GM19467 (cell line): ENCODE data around the gene P3H2.

Source experiments
- ATAC-seq: cut with Tn5 transposase; IDR thresholded peaks from one replicate; pipeline ENCODE4 v1.9.1; 2021; ENCODE audit warnings: mild to moderate bottlenecking, moderate library complexity; ENCODE audit not compliant: unreplicated experiment

Gene P3H2

DNA sequence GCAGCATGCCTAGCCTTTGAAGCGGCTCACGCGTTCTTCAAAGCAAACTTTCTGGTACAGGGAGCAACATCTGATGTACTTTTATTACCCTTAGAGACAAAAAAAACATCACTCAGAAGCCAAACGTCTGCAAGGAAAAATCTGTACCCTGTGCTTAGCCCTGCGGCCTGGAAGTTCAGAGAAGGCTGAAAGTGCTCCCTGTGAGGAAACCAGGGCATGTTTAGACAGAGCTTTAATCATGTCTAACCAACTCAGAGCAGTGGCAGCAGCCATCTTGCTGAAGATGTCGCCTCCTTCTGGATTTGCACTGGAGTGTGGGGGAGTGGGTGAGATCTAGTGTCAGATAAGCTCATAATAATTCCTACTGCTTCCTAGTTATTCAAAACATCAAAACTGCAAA, 170.4 kb downstream of the P3H2 start:
- ATAC-seq: no peak

DNA sequence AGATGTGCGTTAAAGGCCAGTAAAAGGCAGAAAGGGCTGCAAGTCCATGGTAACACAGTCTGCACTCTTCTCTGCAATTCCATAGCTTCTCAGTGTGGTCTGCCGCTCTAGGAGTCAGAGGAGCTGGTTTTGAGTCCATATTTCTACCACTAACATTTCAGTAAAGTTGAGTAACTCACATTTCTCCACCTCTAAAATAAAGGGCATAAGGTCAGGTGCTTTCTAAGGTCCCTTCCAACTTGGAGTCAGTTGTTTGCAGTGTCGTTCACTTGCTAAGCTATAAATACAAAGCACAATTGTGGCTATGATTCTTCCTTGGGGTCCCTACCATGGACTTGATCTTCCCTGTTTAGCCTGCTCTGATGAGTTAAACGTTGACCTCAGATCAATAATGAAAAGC, 171.1 kb downstream of the P3H2 start:
- no peak for ATAC-seq

DNA sequence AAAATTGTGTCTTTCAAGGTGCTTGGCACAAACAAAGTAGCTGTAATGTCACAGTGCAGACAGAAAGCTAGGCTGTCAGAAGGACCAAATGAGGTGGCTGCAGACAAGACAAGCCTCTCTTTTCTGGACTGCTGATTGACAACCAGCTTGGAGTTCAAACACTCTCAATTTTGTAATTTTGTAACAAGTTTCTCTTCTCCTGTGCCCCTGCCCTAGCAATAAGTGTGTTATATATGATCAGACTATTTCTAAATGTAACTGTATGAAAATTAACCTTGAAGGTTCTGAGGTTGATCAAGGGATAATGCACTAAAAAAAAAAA, 172.0 kb downstream of the P3H2 start:
- ATAC-seq: no peak

DNA sequence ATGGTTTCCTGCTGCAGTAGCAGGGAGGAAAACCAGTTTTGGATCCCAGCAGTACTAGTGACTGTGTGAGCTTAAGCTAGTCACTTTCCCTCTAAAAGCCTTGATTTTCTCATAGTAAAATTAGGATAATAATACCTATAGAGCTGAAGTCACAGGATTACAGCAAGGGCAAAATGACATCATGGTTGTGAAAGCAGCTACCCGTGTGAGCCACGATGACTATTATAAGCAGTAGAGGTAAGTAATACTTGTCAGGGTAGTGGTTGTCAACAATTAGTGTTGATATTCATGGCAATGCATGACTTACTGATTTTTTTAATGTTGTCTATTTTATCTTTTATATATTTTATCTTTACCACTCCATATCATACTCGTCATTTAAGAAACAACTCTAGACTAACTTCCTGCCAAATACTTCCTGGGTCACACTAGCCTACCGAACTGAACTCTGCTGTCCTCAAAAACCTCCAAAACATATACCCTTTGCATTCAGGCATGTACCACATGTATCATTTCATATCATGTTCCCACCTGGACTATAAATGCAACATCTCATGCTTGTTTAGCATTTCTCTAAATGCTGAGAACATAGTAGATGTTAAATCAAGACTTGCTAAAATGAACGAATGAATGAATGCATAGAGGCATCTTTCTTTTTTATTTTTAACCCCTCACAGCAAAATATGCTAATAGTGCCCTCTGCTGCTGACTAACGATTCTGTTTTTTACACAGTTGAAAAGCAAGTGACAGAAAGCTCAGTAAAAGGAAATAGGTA, 172.6 kb downstream of the P3H2 start:
- ATAC-seq: no peak

DNA sequence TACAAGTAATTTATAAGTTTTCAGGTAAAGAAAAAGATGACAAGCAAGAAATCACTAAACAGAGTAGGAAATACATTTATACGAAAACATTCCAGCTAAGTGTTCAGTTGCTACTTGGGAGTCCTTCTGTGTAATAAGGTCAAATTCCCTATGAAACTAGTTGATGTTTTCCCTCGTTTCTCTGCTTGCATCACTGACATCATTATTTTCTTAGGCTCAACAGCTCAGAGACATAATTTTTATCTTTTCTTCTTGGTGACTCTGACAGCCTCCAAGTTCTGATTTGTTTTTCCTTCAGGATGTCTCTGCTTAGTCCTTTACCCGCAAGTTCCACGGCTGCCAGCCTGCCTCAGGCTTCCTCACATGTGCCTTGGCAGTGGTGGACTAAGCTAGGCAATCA, 173.6 kb downstream of the P3H2 start:
- no peak for ATAC-seq

DNA sequence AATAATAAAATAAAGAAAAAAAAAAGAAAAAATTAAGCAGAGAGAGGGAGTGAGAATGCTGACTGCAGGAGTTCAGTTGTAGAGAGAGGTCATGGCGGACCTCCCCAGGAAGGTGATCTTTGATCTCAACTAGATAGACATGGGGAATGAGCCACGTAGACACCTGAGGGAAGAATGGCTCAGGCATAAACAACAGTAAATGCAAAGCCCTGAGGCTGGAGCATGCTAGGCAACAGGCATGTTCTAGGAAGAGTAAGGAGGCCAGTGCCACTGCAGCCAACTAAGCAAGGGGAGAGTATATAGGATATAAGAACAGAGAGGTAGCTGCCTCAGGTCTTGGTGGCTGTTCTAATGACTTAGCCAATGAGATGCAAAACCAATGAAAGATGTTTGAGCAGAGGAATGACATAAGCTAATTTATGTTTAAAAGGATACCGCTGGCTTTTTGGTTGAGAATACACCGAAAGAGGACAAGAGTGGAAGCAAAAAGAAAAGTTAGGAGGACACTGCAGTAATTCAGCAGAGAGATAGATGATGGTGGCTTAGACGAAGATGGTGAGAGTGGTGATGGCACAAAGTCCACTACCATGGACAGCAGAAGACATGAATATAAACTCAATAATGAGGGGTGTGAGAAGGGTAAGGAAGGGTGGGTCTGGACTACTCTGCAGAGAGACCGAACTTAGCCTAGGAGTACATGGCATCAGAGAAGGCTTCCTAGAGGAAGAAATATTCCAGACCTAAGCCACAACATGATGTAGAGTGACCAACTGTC, 174.6 kb downstream of the P3H2 start:
- no peak for ATAC-seq

DNA sequence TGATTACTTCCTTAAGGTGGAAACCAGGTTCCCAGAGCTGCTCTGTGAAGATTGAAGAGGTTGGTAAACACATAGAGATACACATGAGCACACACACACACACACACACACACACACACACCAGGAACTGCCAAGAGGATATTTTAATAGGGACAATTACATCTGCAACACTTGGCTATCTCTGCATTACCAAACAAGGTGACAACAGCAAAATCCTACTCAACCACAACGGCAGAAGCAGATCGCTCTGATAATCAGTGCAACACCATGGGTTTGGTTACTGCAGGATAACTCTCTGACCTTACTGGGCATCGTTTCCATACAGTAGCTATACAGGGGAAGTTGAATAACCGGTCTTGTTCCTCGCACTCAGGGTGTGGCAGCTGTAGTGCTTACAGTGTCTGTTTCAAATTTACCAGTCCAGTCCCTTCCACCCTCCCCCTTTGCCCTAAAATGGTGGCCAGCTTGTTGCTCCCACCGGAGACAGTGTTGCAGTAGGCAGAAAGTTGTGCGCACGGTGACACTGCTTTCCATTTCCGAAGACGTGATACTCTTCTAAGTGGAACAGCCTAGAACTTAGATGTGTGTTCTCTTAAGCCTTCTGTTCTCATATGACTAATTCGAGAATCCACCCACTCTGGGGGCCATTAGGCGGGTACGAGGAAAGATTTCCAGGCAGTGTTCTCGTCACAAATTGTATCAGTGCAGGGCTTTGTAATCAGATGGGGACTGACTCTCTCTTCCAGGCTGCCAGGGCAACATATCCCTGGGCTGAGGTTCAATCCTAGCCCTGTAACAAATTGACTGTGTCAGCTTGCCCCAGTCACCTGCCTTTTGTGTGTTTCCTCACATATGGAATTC, 176.2 kb downstream of the P3H2 start:
- ATAC-seq: no peak

DNA sequence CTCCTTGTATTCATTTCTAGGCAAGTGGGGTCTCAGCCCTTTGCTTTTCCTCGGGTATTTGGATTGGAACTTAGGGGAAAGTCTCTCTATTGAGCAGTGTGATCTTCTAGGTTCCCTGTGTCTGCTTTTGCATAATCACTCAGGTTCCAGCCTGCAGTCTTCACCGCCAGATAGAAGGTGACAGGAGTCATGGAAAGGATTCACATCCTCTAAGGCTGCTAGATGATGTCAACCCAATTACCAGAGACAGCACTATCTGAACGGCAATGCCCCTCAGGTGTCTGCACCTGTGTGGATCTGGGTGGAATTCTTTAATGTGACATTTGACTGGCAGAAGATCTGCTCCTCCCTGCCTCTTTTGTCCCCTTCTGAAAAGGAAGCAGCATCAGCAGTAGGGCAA, 177.7 kb downstream of the P3H2 start:
- no peak for ATAC-seq

DNA sequence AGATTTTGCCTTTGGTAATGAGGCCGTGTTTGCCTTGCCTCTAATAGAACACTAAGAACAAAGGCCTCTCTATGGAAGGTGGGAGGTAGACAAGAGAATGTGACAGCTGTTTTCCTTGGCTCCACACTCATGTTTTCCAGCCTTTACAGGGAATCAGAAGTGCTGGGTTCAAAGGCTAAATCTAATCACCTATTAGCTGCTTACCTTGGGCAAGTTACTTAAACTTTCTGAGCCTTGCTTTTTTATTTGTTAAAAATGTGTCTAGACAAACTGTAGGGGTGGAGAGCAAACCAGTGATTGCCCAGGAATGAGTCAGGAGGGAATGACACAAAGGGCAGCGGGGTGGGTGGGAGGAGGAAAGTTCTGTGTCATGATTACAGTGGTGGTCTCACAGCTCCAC, 179.0 kb downstream of the P3H2 start:
- no peak for ATAC-seq

DNA sequence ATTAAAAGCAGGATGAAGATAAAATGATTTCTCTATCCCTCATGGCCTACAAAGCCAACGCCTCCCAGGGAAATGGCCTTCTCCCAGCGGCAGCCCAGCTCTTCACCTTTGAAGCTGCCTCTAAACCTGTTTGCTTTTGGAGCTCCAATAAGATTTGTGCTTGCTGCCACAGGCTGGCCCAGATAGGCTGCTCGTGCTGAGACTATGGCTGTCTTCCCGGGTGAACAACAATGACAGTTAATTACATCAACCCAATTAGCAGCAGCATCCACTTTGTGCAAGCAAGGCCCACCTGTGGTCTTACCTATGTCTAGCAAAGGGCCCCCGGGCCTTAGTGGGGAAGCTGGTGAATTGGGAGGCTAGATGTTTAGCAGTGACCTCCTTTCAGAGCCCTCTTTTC, 179.6 kb downstream of the P3H2 start:
- ATAC-seq: no peak

DNA sequence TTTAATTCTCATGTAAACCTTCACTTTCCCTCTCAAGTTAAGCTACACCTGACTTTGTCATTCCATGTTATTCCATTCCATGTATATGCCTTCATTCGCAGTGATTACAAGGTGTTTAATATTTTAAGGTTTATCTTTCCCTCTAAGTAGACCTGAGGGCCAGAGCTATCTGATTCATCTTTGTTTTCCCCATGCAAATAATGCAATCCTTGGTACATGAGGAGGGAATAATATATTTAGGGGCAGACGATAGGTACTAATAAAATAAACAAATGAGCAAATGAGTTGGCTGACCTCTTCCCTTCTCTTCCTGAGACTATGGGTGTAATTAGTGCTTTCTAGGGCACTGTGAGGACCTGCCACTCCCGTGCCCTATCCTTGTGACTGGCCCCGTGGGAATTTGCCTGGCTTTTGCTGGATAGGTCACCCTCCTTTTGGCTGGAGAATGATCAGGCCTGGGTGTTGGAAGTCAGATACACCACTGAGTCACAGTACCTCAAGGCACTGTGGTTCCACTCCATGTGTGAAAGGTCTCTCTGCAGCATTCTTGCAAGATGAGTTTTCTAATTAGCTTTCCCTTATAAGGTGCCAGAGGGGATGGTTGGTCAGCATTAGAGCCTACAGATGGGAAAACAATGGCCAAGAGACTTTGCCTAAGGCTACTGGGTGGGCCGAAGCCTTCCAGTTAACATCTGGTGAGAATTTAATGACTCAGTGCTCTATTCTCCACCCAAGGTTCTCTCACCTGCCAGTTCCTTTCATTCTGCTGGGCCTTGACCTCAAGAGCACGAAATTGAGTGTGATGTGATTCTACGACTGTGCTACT, 183.2 kb downstream of the P3H2 start:
- no peak for ATAC-seq

DNA sequence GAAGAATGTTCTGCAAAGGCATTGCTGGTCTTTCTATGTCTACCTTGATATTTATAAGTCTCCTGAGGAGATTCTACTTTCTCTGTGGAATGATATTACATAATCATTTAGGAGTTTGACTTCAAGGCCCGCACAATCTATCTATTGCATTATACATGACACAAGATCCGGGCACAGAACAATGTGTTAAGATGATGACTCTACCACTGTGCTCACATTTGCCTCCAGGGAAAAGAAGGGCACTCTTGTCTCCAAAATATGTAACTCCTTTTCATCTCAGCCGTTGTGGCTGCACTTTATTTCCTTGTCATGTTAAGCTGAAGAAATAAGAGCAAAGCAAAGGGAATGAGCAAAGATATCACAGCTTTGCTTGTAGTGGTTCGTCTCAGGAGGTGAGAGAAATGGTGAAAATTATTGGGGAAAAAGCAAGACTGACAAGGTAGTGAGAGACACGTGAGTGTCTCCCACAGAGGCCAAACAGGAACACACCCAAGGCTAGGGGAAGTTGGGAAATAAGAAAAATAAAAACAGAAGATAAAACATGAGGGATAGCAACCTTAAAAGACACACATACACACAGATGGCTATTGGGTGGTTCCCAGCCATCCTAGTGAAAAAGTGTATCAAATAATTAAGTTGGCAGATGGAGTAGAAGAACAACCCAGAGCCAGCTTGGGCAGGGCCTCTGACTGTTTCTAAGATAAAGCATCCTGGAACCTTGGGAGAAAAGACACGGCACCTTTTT, 184.3 kb downstream of the P3H2 start:
- no peak for ATAC-seq

DNA sequence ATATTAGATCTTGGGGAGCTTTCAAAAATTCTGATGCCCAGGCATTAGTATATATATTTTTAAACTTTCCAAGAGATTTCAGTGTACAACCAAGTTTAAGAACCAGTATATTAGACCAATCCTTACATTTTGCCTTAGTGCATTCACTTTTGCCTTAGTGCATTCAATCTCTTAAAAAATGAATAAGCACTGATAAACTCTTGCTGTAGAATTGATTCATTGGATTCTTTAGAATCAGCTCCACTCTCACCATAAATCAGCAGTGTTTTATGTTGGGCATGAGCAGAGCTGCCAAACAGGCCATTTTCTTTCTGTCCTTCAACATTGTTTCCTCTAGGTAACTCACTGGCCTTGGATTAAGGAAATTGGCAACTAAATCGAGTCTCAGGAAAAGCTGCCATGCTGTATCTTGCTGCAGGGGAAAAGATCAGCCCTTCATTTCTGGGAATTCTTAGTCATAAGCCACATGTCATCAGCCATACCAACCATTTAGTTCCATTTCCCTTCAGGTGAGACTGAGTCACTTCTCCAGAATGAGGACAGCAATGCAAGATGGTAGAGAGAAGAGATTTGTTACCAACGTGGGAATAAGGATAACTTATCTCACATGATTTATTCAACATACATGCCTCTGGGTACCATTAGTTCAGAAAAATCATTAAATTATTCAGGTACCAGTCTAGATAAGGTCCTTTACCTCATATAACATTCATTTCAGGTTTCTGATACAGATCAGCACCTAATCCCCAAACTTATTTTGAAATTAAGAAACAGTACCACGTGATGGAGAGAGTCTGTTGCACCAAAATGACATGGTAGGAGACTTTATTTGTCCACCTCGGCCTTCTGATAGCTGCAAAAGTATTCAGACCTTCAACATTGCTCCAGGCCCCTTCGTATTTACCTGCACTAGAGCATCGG, 192.5 kb downstream of the P3H2 start:
- no peak for ATAC-seq

DNA sequence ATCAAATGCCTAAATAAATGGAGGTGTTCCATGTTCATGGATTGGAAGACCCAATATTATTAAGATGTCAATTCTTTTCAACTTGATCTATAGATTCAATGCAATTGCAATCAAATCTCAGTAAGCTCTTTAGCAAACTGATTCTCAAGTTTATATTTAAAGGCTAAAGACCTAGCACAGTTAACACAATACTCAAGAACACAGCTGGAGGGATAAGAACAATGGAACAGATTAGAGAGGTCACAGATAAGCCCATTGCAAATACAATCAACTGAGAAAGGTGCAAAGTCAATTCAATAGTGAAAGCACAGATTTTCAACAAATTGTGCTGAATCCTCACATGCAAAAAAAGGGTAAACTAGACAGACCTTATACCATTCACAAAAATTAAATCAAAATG, 198.9 kb downstream of the P3H2 start:
- ATAC-seq: no peak

DNA sequence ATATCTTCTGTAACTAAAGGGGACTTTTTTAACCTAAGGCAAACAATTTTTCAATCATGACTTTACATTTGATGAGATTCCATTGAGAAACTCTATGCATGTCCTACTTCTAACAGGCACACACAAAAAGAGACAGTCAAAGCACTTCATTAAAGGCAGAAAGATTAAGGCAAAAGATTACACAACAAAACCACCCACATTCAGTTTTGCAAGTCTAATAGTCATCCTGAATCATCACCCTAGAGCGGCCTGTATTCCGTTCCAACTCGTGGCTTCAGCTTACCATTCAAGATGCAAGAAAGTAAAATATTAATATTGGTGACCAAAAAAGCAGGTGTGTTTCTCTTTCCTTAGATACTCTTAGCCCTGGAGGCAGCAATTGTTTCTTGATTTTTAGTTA, 205.9 kb downstream of the P3H2 start:
- ATAC-seq: no peak

DNA sequence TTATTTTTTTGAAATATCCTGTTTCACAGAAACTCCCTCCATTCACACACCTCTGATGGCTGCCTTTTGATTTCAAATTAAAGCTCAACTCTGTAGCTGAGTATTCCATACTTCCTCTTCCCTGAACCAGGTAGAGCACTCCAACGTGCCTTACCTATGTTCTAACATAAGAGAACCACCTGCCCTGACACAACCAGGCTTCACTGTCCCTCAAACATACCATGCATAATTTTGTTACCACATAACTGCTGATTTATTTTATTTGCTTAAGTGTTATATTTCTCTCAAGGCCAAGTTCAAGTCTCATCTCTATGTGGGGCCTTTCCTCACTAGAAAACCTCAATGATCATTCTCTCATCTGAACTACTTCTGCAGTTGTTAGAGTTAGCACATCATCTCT, 209.7 kb downstream of the P3H2 start:
- no peak for ATAC-seq

DNA sequence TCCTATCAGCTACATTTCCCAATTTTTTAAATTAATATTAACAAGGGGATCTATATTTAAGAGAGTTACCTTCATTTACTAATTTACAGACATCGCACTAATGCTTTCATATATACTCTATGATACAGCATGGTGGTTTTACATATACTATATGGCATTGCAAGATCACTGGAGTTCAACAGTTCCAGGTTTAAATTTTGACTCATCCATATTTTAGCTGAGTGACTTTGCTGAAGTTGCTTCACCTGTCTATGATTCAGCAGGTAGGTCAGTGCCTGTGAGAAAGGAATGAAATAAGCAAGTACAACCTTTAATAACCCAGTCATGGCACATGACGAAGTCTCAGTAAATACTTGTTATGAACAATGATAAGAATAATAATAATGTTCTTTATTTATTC, 211.1 kb downstream of the P3H2 start:
- no peak for ATAC-seq

DNA sequence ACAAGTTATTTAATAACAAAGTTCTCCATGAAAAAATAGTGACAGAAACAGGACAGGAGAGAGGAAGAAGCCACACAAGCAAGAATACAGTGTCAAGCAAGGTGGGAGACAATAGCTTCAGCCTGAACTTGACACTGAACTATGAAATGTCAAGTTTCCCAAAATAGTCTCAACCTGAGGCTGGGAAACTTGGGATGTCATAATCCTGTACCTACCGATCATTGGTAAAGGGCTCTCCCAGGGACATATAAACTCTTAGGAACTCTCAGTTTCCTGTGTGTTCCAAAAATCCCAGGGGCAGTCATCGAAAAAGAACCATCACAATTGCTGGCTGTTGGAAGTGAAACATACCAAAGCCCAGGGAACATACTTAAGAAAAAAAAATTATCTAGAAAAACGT, 211.6 kb downstream of the P3H2 start:
- no peak for ATAC-seq

DNA sequence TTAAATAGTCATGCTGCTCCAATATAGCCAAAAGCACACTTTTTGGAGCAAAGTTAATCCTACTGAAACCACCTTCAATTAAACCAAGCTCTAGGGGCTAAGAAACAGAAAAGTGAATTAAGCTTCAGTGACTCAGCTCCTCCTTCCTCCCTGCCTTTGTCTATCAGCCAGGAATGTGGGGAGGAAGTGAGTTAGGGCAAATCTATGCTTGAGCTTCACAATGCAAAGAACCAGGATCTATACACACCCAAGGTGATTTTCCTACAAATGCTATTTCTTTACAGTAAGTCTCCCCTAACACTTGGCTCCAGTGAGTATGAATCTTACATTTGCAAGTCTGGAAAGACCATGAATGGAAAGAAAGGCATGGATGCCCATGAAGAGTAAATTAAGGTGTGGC, 212.1 kb downstream of the P3H2 start:
- no peak for ATAC-seq
